ENCODE measurements around the gene TOP3B.

GRCh38 chr22:21921729-21922128, 60.9 kb downstream of the TOP3B start:
- TF ChIP-seq CTCF (IDR thresholded peaks at IDR 0.05 in 4 of 5, conservative IDR thresholded peaks at IDR 0.05 in 1 of 5): no peak
- TF ChIP-seq POLR2A (IDR thresholded peaks at IDR 0.05): no peak

Measured in gastrocnemius medialis (tissue), 4 donors.